Right atrium auricular region (tissue), 2 donors: Measurements from ENCODE around the gene NXPH1. TPM values are rescaled to one million over a fixed set of nuclear protein-coding genes. Genes with fewer than 3 reads are reported as not detected.

Experiments
- DNase-seq: peaks from one replicate; pipeline ENCODE4 v3.0.0-alpha.2; 2019; ENCODE audit warnings: low spot score
- H3K27ac ChIP-seq, 2 donors: fragments of 200-600 bp; sonication (generic); 1 replicate in 1 of 2; 2 replicates in 1 of 2; pipeline ENCODE4 v1.5.1; 2016 to 2019
- H3K27me3 ChIP-seq, 2 donors: fragments of 200-600 bp; sonication (generic); one replicate each; pipeline versions ENCODE4 v1.5.1 to v1.6.0; 2017 to 2019
- H3K36me3 ChIP-seq: fragments of 200-600 bp; sonication (generic); one replicate; pipeline ENCODE4 v1.5.1; 2016
- H3K4me1 ChIP-seq, 2 donors: fragments of 200-600 bp; sonication (generic); one replicate each; pipeline versions ENCODE4 v1.5.1 to v1.6.0; 2017 to 2019
- H3K4me3 ChIP-seq, 2 donors: fragments of 200-600 bp; sonication (generic); 1 replicate in 1 of 2; 2 replicates in 1 of 2; pipeline ENCODE4 v1.5.1; 2017 to 2019; ENCODE audit warnings: mild to moderate bottlenecking in 1 of 2, moderate library complexity in 1 of 2
- H3K9me3 ChIP-seq, 2 donors: fragments of 200-600 bp; sonication (generic); one replicate each; pipeline ENCODE4 v1.5.1; 2019
- CTCF ChIP-seq, 2 donors: fragments of 200-600 bp; sonication (generic); IDR thresholded peaks; one replicate each; pipeline ENCODE4 v1.5.1; 2019; ENCODE audit warnings: antibody characterized with exemption in 2 of 2
- total RNA-seq, 2 donors: library from RNA; depleted of rRNA; stranded (reverse); fragments of >200 nt; gene quantifications; one replicate each; pipeline ENCODE4 v1.1.0, GENCODE V29; 2016

The NXPH1 gene
- total RNA-seq, 2 donors from 2014 or later: not detected

- H3K27ac ChIP-seq: no peak overlapping the region
- no peaks in the 10 kb centered on the region for H3K9me3 ChIP-seq
- TF ChIP-seq CTCF (IDR thresholded peaks at IDR 0.05): no peak
- H3K36me3 ChIP-seq: no peaks in the 10 kb centered on the region
- DNase-seq: no peak
- H3K4me3 ChIP-seq: no peak overlapping the region
- H3K27me3 ChIP-seq: no peaks in the 10 kb centered on the region
- no peaks in the 10 kb centered on the region for H3K4me1 ChIP-seq
Observed at GRCh38 chr7:8618441-8619070, 185.1 kb downstream of the NXPH1 start.

- no peak overlapping the region for H3K4me3 ChIP-seq
- H3K27ac ChIP-seq: no peak overlapping the region
- H3K36me3 ChIP-seq: no peaks in the 10 kb centered on the region
- H3K4me1 ChIP-seq: no peaks in the 10 kb centered on the region
- no peak for TF ChIP-seq CTCF (IDR thresholded peaks at IDR 0.05)
- H3K27me3 ChIP-seq: no peaks in the 10 kb centered on the region
- H3K9me3 ChIP-seq: no peaks in the 10 kb centered on the region
- DNase-seq: no peak
Observed at GRCh38 chr7:8620169-8620568, 186.8 kb downstream of the NXPH1 start.

GRCh38 chr7:8625612-8626011 lies 192.2 kb downstream of the NXPH1 start:
- TF ChIP-seq CTCF (IDR thresholded peaks at IDR 0.05): no peak
- no peak for DNase-seq
- H3K9me3 ChIP-seq: no peaks in the 10 kb centered on the region

GRCh38 chr7:8627325-8627724 lies 193.9 kb downstream of the NXPH1 start:
- no peaks in the 10 kb centered on the region for H3K4me1 ChIP-seq
- H3K36me3 ChIP-seq: no peaks in the 10 kb centered on the region
- DNase-seq: no peak
- H3K27ac ChIP-seq: no peak overlapping the region
- TF ChIP-seq CTCF (IDR thresholded peaks at IDR 0.05): no peak
- no peaks in the 10 kb centered on the region for H3K9me3 ChIP-seq
- H3K4me3 ChIP-seq: no peak overlapping the region
- H3K27me3 ChIP-seq: no peaks in the 10 kb centered on the region

More at GRCh38 chr7:8625612-8626011, 192.2 kb downstream of the NXPH1 start:
- Histone ChIP-seq H3K27ac (no peak overlapping the region), H3K27me3 (no peaks in the 10 kb centered on the region), H3K4me3 (no peak overlapping the region), H3K36me3 (no peaks in the 10 kb centered on the region), H3K4me1 (no peaks in the 10 kb centered on the region)

GRCh38 chr7:8628656-8629055 lies 195.2 kb downstream of the NXPH1 start:
- H3K27ac ChIP-seq: no peak overlapping the region
- no peaks in the 10 kb centered on the region for H3K36me3 ChIP-seq
- no peaks in the 10 kb centered on the region for H3K27me3 ChIP-seq
- DNase-seq: no peak
- no peak overlapping the region for H3K4me3 ChIP-seq
- no peaks in the 10 kb centered on the region for H3K9me3 ChIP-seq
- no peak for TF ChIP-seq CTCF (IDR thresholded peaks at IDR 0.05)
- no peaks in the 10 kb centered on the region for H3K4me1 ChIP-seq

GRCh38 chr7:8629504-8629903 lies 196.1 kb downstream of the NXPH1 start:
- Histone ChIP-seq H3K4me1 (no peaks in the 10 kb centered on the region), H3K27ac (no peak overlapping the region), H3K9me3 (no peaks in the 10 kb centered on the region), H3K4me3 (no peak overlapping the region), H3K27me3 (no peaks in the 10 kb centered on the region), H3K36me3 (no peaks in the 10 kb centered on the region)
- no peak for TF ChIP-seq CTCF (IDR thresholded peaks at IDR 0.05)
- no peak for DNase-seq
